Pancreas (tissue), 10 donors: ENCODE measurements around the gene TMEM229A. TPM values are rescaled to one million over a fixed set of nuclear protein-coding genes. Genes with fewer than 3 reads are reported as not detected.

Experiments
- ATAC-seq, 4 donors: fragments of 200-7000 bp; cut with Tn5 transposase; one replicate each; pipeline versions ENCODE4 v1.8.0 to v1.9.1; 2020; ENCODE audit warnings: mild to moderate bottlenecking in 4 of 4, moderate library complexity in 4 of 4
- DNase-seq, 6 donors: peaks; one replicate each; pipeline ENCODE4 v3.0.0-alpha.2; 2020
- FAIRE-seq: peaks from 2 replicates; lab custom pipeline; 2012; peaks lifted over from hg19 to GRCh38; lab: Jason Lieb, UNC
- H3K27ac ChIP-seq, 4 donors: fragments of 200-600 bp; sonication (generic); 1 replicate in 3 of 4; 2 replicates in 1 of 4; pipeline versions ENCODE4 v1.5.0 to v1.8.0; 2020
- H3K27me3 ChIP-seq, 4 donors: fragments of 200-600 bp; one replicate each; pipeline ENCODE4 v1.8.0; 2021
- H3K36me3 ChIP-seq, 3 donors: fragments of 200-600 bp; sonication (generic) in 1 of 3; one replicate each; pipeline versions ENCODE4 v1.5.0 to v1.8.0; 2020 to 2021
- H3K4me1 ChIP-seq, 3 donors: fragments of 200-600 bp; one replicate each; pipeline ENCODE4 v1.8.0; 2021
- H3K4me3 ChIP-seq, 4 donors: fragments of 200-600 bp; sonication (generic) in 2 of 4; one replicate each; pipeline versions ENCODE4 v1.5.0 to v1.8.0; 2020 to 2021
- H3K9me3 ChIP-seq, 4 donors: fragments of 200-600 bp; one replicate each; pipeline ENCODE4 v1.8.0; 2021
- WGBS, 2 donors: extraction: QIAGEN DNeasy Blood & Tissue Kit; methylation state at CpG; one replicate each; pipeline ENCODE4 v1.1.7; 2013; 5-methylcytosine and 5-hydroxymethylcytosine counted together
- intact Hi-C, 3 donors: fragments of 100-400 bp; cut with DNase I; formaldehyde crosslinking; loops; one replicate each; pipeline versions ENCODE4 v1.11.1 to v1.14.2; 2022
- polyA plus RNA-seq, 2 donors: library from polyadenylated mRNA; stranded (reverse); fragments of 200-250 nt; gene quantifications; one replicate each; pipeline ENCODE4 v1.2.3, GENCODE V29; 2013
- total RNA-seq, 6 donors: library from RNA; stranded (reverse); fragmentation: NEBNext Ultra II Directional in 4 of 6; extraction: Animal tissue kit (Norgen Biotek cat#: 25700) in 4 of 6; gene quantifications; one replicate each; pipeline versions ENCODE4 v1.2.1 to v1.2.4, GENCODE V29; 2021 to 2023
- TF ChIP-seq, protein P1 (sequence below), 4 donors: fragments of 200-600 bp; sonication (generic) in 3 of 4; IDR thresholded peaks; one replicate each; pipeline versions ENCODE4 v1.5.0 to v1.8.0; 2021; ENCODE audit warnings: antibody characterized with exemption in 4 of 4
- donor health status: healthy with polysubstance abuse.
- donor health status: DM: no; HTN: no; CAD: no; lungs with moderate emphysema.
- donor health status: DM: no; HTN: no; CAD: no.
- donor health status: control.
- donor health status: control.
- donor health status: Bipolar disorder and iron deficiency.
- donor health status: DM: yes; HTN: yes; CAD: no.
- donor health status: DM: no; HTN: no; CAD: no.
- donor health status: DM: no; HTN: no; CAD: no.
- donor health status: DM: yes; HTN: yes; CAD: no.

Gene TMEM229A
- total and polyA plus RNA-seq, 8 donors: 0.09 to 0.20 (median 0.12) TPM; not detected in 5

GRCh38 chr7:123993996-123994395 lies 38.9 kb downstream of the TMEM229A start:
- DNase-seq (no peak), ATAC-seq (no peak), FAIRE-seq (no peak)
- H3K27ac ChIP-seq: no peak overlapping the region
- TF ChIP-seq, protein P1, sequence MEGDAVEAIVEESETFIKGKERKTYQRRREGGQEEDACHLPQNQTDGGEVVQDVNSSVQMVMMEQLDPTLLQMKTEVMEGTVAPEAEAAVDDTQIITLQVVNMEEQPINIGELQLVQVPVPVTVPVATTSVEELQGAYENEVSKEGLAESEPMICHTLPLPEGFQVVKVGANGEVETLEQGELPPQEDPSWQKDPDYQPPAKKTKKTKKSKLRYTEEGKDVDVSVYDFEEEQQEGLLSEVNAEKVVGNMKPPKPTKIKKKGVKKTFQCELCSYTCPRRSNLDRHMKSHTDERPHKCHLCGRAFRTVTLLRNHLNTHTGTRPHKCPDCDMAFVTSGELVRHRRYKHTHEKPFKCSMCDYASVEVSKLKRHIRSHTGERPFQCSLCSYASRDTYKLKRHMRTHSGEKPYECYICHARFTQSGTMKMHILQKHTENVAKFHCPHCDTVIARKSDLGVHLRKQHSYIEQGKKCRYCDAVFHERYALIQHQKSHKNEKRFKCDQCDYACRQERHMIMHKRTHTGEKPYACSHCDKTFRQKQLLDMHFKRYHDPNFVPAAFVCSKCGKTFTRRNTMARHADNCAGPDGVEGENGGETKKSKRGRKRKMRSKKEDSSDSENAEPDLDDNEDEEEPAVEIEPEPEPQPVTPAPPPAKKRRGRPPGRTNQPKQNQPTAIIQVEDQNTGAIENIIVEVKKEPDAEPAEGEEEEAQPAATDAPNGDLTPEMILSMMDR (IDR thresholded peaks at IDR 0.05): no peak
- WGBS, 2 donors: 73 to 82% methylated on average over 2 of the region's 2 CpGs
- intact Hi-C loops: no loop called here
- H3K4me3 ChIP-seq: no peak overlapping the region
- no peaks in the 10 kb centered on the region for H3K36me3 ChIP-seq
- H3K27me3 ChIP-seq: no peaks in the 10 kb centered on the region
- no peaks in the 10 kb centered on the region for H3K4me1 ChIP-seq
- no peaks in the 10 kb centered on the region for H3K9me3 ChIP-seq

GRCh38 chr7:123992913-123993518 lies 39.9 kb downstream of the TMEM229A start:
- TF ChIP-seq, protein P1 (IDR thresholded peaks at IDR 0.05): no peak
- Histone ChIP-seq H3K9me3 (no peaks in the 10 kb centered on the region), H3K36me3 (no peaks in the 10 kb centered on the region), H3K4me1 (no peaks in the 10 kb centered on the region), H3K4me3 (no peak overlapping the region), H3K27ac (no peak overlapping the region), H3K27me3 (no peaks in the 10 kb centered on the region)
- ATAC-seq (no peak), FAIRE-seq (no peak), DNase-seq (no peak)
- 53 to 58% methylated on average over 2 of the region's 2 CpGs for WGBS, 2 donors
- intact Hi-C loops: no loop called here

- WGBS, 2 donors: 9 to 16% methylated on average over 2 of the region's 2 CpGs
- intact Hi-C loops: no loop called here
- no peak for DNase-seq
- no peaks in the 10 kb centered on the region for H3K4me1 ChIP-seq
- H3K9me3 ChIP-seq: no peaks in the 10 kb centered on the region
- TF ChIP-seq, protein P1 (IDR thresholded peaks at IDR 0.05): no peak
- no peaks in the 10 kb centered on the region for H3K36me3 ChIP-seq
- ATAC-seq: no peak
- H3K4me3 ChIP-seq: no peak overlapping the region
- no peaks in the 10 kb centered on the region for H3K27me3 ChIP-seq
- FAIRE-seq: no peak
- H3K27ac ChIP-seq: no peak overlapping the region
These were observed 45.4 kb downstream of the TMEM229A start for GRCh38 chr7:123987445-123987844.

Other genes starting within 250 kb of the TMEM229A start
- gene HYAL4, start 187.9 kb downstream of the TMEM229A start, total RNA-seq: not detected
- gene HYAL4, start 187.9 kb downstream of the TMEM229A start, polyA plus RNA-seq: not detected
- gene SPAM1, start 107.8 kb downstream of the TMEM229A start, total RNA-seq: not detected
- under 1 TPM in 1 of 2 donors, not detected in 1; 0.12 TPM for gene SPAM1, start 107.8 kb downstream of the TMEM229A start, polyA plus RNA-seq